HL-60 (cell line): ENCODE results near the gene MASP1.

Experiments used
- DNase-seq, 2 experiments: peaks; one replicate each; pipeline ENCODE4 v3.0.0-alpha.2; 2010 to 2020; ENCODE audit warnings: low read depth in 1 of 2, low spot score in 1 of 2
- H3K27ac ChIP-seq: fragments of 250-450 bp; sonication (Bioruptor Pico); replicated peaks from 2 replicates; pipeline ENCODE4 v1.5.1; 2020; ENCODE audit warnings: mild to moderate bottlenecking, moderate library complexity
- H3K27me3 ChIP-seq: fragments of 250-450 bp; sonication (Bioruptor Pico); 2 replicates; pipeline ENCODE4 v1.5.1; 2021; ENCODE audit warnings: mild to moderate bottlenecking, moderate library complexity; ENCODE audit not compliant: insufficient read depth, poor library complexity, severe bottlenecking
- H3K4me3 ChIP-seq: replicated peaks from 2 replicates; pipeline ENCODE4 v1.5.1; 2011; ENCODE audit warnings: mild to moderate bottlenecking, control low read depth, low read length; ENCODE audit not compliant: insufficient read depth
- CTCF ChIP-seq: IDR thresholded peaks from one replicate; pipeline ENCODE4 v1.5.1; 2011; ENCODE audit warnings: low read length, control low read depth, inconsistent platforms; ENCODE audit not compliant: insufficient read depth
- GABPA ChIP-seq: IDR thresholded peaks from 2 replicates; pipeline ENCODE4 v1.6.1; 2012; ENCODE audit warnings: low read depth
- POLR2AphosphoS5 ChIP-seq: IDR thresholded peaks from 2 replicates; pipeline ENCODE4 v1.6.1; 2012; ENCODE audit warnings: low read depth
- REST ChIP-seq: IDR thresholded peaks from 2 replicates; pipeline ENCODE4 v1.6.1; 2012; ENCODE audit warnings: low read depth; ENCODE audit not compliant: insufficient replicate concordance
- SPI1 ChIP-seq: IDR thresholded peaks from 2 replicates; pipeline ENCODE4 v1.6.1; 2012; ENCODE audit warnings: low read depth, mild to moderate bottlenecking, borderline replicate concordance
- long read RNA-seq: library from polyadenylated mRNA; unstranded; transcript quantifications from one replicate; pipeline ENCODE4 v2.0.0, GENCODE V29; 2020

Gene MASP1
- long read RNA-seq, result 0 reads

GRCh38 chr3:187291512-187292132 lies at the start of gene MASP1:
Gene MASP1 (minus strand): TSS chr3:187291737. CDS start chr3:187291632, 105 bp downstream.
- DNase-seq, result no peak
- H3K4me3 ChIP-seq, result no peak within 1 kb of the TSS
- H3K27ac ChIP-seq, result no peak within 1 kb of the TSS
- TF ChIP-seq SPI1, result no peak
- TF ChIP-seq REST, result no peak
- TF ChIP-seq POLR2AphosphoS5, result no peak
- TF ChIP-seq GABPA, result no peak
- no peak for TF ChIP-seq CTCF
- H3K27me3 ChIP-seq, result peaks cover 10% of the 10 kb centered on the region

GRCh38 chr3:187340578-187340977 lies 49.0 kb upstream of the MASP1 start:
- TF ChIP-seq GABPA (no peak), CTCF (no peak), REST (peak; percentile 80), SPI1 (no peak)
- Histone ChIP-seq H3K27me3 (no peaks in the 10 kb centered on the region), H3K4me3 (no peak overlapping the region), H3K27ac (no peak overlapping the region)
- no peak for DNase-seq

GRCh38 chr3:187336322-187336721 lies 44.8 kb upstream of the MASP1 start:
- no peaks in the 10 kb centered on the region for H3K27me3 ChIP-seq
- no peak overlapping the region for H3K27ac ChIP-seq
- no peak for TF ChIP-seq POLR2AphosphoS5
- TF ChIP-seq CTCF, result no peak
- TF ChIP-seq SPI1, result no peak
- TF ChIP-seq REST, result no peak
- no peak for TF ChIP-seq GABPA
- no peak for DNase-seq
- no peak overlapping the region for H3K4me3 ChIP-seq
